HG02571 (cell line): ENCODE results near the gene RASGEF1C.

Source experiments
- ATAC-seq: cut with Tn5 transposase; IDR thresholded peaks from one replicate; pipeline ENCODE4 v1.9.1; 2021; ENCODE audit warnings: mild to moderate bottlenecking, moderate library complexity; ENCODE audit not compliant: unreplicated experiment

The RASGEF1C gene

DNA sequence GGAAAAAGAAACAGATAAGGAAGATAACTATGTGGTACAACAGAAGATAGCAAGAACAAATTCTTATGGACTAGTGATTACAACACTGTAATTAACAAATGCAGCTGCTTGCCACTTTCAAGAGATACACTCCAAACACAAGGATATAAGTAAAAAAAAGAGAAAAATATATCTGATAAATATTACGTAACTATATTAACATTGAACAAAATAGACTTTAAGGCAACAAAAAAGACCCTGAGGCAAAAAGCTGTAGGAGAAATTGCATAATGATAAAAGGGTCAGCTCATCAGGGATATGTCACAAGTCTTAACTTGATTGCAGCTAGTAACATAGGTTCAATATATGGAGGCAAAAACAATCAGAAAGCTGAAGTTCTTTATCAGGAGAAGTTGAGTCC, 86.1 kb downstream of the RASGEF1C start:
- ATAC-seq, result no peak

DNA sequence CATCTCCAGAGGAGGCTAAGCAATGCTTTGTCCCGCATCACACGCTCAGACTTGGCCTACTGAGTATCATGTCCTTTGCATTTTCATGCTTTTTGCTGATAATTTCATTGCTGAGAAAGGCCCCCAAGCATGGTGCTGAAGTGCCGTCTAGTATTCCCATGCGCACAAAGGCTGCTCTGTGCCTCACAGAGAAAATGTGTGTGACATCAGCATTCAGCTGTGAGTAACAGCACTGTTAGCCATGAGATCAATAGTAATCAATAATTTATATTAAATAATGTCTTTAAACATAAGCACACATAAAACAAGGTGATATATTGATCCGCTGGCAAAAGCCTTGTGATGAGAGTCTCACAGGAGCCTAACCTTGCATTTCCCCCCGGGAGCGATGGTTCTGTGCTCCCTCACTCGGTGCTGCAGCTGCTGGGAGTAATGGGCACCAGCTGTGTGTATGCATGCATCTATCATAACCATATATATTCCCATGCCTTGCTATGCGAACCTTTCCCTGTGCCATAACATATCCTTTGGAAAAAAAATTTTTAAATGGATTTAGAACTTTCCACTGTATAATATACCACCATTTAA, 87.1 kb downstream of the RASGEF1C start:
- ATAC-seq, result no peak

DNA sequence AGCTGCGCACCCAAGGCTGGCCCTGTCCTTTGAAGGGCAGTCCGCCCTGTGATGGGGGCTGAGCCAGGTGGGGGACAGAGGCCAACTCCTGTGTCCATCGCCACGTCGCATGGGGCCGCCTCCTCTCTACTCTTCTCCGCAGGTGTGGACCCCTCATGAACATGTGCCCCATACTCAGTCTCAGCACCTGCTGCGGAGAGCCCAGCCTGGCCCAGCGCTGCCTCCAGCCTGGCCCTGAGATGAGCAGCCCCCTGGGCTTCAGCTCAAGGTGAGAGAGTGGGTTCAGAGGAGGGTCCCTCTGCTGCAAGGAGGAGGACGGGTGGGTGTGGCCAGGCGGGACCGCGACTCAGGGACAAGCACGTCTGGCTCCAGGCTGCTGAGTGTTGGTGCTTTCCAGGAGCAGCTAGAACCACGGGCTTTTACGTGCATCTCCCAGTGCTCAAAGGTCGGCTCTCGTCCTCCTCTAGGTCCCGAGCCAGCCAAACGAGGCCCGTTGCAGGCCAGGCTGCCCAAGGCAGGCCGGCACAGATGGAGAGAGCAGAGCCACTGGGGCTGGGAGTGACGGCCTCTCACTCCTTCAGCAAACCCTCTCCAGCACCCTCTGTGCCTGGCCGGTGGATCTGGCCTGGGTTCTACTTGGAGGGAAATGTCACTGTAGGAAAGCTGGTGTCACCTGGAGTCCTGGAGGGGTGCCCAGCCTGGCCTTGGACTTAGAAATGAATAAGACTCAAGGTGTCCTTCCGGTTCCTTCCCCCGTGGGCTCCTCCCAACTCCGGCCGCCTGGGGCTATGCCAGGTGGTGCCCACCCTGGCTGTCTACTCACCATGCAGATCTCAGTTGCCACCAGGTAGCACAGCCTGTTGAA, 88.5 kb downstream of the RASGEF1C start:
- no peak for ATAC-seq

DNA sequence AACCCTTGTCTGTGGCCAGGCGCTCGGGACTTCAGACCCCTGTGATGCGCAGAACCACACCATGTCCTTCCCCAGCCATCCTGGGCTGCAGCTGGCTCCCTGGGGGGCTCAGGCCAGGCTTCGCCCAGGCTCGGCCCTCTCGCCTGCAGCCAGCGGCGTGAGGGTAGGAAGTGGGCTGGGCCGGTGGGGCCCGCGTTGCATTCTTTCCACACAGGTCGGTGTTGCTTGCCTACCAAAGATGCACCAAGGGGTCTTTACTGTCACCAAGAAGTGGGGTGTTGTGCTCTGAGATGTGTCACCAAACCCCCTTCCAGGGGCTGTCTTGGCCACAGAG, 89.1 kb downstream of the RASGEF1C start:
- no peak for ATAC-seq

DNA sequence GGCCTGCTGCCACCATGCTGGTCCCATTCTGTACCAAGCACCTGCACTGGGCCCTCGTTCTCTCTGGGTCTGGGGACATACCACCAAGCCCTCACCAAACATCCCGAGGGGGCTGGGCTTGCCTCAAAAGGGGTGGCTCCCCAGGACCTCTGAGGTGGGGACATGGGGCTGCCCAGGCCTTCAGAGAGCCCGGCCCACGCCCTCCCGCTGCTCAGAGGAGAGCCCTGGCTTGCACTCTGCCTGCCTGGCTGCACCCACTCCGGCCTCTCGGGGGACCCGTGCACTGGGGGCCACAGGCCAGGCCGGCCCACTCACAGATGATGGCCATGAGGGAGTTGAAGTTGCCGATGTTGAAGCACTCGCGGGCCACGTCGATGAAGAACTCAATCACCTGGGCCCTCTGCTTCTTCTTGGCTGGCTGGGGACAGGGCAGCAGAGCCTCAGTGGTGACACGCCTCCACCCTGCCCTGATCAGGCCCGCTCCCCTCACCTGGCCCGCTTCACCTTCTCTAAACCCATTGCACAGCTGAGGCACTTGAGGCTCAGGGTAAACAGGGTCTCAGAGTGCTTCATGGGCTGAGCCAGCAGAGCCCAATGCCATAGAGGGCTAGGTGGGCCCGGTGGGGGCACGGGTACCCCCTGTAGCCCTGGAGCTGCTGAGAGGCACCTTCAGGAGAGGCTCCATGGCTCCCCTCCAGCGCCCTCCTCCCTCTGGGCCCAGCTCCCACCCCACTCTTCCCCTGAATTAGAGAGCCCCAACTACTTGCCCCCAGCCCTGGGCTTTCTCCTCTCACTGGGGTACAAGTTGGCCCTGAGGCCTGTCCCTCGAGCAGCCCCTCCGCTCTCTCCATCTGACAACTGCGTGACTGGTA, 89.7 kb downstream of the RASGEF1C start:
- no peak for ATAC-seq

DNA sequence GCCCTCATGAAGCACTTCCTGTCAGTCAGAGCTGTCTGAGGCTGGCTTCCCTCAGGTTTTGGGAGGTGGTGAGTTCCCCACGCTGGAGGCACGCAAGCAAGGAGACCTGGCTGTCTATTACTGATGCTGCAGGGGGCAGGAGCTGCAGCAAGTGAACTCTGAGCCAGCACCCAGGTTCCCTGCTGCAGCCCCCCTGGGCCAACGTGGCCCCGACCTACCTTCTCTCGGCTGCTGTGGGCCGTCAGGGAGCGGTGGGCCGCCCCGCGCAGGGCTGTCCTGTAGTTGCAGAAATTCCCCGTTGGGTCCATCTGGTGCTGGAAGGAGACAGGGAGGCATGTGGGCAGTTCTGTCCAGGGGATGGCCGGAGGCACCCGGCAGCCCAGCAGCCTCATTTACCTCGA, 90.6 kb downstream of the RASGEF1C start:
- ATAC-seq, result no peak

DNA sequence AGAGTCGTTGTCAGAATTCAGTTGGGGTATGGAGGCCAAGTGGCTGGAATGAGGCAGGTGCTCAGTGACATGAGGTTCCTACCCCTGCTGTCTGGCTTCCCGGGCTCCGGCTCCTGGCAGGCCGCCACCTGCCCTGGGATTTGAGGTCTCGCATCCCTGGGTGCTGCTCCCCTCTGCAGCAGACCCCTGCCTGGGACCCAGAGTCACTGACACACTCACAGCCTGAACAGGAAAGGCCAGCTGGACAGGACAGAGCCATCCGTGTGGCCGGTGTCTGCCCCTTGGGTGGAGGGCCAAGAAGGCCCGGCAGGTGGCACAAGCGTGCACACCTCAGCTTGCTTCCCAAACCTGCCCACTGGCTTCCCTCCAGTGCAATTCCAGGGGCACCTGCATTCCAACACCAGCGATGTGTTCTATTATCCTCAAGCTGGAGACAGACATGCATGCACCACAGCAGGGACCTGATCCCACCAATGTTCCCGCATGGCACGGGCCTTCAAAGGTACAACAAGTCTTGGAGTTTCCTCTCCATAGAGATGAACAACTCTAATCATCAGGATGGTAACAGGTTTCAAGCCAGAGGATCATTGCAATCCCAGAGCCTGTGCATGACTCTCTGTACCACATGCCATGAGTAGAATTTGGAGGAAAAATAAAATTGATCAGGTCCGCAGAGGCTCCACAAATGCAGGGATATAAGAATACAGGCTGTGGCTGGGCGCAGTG, 91.8 kb downstream of the RASGEF1C start:
- ATAC-seq, result no peak

DNA sequence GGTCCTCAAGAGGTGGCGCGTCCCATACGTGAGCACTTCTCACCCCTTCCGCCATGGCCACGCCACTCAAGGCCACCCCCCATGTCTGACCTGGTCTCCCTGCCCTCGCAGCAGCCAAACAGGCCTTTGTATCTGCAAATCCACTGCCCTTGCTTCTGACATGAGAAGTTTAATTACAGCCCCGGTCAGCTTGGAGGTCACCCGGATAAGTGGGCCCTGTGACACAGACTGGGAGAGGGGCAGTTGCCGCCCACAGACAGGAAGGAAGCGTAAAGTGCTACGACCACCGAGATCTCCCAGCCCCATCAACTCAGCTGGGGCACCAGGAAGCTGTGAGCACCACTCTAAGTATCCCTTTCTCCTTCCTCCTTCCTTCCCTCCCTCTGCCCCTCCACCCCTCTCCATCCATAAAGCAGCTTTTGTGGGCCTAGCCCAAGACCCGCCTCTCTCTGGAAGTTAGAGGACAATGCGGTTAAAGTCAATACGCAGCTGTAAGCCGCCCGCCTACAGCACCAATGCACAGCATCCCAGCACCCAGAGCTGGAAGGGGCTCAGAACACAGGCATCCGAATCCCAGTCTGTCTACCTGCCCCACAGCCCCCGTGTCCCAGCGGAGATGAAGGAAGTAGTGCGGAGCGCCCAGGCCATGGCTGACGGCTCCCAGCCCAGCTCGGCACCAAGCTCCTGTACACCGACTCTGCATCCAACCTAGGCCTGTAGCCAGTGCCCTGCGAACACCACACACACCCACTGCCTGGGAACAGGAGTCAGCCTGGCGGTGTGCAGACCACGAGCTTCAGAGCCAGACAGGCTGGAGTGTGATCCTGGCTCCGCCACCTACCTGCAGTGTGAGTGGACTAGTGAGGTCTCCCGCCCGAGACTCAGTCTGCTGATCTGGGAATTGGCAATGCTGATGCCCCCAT, 92.7 kb downstream of the RASGEF1C start:
- ATAC-seq, result no peak

DNA sequence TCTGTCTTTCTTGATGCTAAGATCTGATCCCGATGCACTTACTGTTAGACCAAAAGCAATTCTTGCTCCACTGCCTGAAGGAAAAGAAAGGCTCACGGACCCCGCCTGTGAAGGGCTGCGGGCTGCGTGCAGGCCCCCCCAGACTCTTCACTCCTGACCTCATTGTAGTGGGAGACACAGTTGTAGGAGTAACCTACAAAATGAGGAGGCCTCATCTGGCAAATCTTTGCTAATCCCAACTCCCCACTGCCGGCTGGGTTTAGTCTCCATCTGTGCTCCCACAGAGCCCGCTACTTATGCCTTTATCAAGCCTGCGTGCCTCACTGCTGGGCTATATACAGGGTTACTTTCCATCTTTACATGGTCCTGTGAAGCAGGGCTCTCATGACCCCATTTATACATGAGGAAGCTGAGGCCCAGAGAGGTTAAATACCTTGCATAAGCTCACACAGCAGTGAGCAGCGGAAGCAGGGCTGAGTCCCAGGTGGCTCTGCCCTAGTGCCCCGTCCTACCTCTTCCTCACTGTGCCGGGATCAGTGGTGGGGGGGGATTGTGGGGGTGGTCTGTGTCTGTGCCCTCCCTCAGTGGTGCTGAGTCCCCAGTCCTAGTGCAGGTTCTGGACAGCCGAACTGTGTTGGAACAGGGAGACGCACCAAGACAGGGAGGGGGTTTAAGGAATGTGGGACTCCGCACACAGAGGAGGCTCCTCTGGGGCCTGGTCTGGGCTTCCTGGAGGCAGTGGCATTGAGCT, 93.5 kb downstream of the RASGEF1C start:
- no peak for ATAC-seq

DNA sequence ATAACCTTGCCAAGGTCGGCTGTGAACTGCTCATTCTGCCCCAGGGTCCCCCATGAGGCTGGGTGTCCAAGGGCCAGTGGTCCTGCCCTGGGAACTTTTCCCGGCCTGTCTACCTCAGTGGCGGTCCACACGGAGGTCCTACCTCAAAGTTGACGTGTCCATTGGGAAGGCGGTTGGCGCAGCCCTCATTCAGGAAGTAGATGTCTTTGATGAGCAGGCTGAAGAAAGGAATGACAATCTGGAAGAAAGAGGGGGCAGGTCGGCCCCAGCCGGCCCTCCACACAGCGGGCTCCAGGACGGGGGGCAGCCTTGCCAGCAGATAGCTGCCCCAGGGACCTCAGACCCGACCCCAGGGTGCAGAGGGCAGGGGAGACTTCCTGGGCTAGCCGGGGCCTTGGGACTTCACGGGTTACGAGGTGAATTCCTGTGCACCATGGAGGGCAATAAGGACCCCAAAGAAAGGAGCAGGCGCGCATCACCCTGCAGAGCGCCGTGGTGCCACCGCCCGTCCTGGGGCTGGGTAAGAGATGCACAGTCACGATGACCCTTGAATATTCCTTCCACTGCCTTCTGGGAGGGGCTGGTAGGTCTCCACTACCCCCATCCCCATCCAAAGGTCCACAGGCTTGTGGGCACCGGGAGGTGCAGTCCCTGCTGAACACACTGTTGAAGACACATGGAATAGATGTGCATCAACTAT, 94.6 kb downstream of the RASGEF1C start:
- ATAC-seq, result no peak

DNA sequence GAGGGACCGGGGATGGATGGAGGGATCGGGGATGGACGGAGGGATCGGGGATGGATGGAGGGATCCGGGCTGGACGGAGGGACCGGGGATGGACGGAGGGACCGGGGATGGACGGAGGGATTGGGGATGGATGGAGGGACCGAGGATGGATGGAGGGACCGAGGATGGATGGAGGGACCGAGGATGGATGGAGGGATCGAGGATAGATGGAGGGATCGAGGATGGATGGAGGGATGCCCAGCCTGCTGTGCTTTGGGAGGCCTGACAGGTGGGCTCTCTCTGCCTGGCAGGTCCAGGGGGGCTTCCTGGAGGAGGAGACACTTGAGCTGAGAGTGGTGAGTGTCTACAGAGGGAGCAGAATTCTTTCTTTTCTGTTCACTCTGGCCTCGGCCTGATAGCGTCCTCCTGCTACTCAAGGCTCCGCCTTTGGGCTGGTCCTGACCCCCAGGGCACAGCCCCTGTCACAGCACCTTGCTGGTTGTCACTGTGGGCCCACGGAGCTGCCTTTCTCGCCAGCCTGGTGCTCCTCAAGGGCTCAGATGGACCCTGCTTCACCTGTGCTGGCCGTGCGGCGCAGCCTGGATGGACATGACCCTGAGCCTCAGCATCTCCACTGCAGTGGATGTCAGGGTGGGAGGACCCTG, 95.2 kb downstream of the RASGEF1C start:
- no peak for ATAC-seq

DNA sequence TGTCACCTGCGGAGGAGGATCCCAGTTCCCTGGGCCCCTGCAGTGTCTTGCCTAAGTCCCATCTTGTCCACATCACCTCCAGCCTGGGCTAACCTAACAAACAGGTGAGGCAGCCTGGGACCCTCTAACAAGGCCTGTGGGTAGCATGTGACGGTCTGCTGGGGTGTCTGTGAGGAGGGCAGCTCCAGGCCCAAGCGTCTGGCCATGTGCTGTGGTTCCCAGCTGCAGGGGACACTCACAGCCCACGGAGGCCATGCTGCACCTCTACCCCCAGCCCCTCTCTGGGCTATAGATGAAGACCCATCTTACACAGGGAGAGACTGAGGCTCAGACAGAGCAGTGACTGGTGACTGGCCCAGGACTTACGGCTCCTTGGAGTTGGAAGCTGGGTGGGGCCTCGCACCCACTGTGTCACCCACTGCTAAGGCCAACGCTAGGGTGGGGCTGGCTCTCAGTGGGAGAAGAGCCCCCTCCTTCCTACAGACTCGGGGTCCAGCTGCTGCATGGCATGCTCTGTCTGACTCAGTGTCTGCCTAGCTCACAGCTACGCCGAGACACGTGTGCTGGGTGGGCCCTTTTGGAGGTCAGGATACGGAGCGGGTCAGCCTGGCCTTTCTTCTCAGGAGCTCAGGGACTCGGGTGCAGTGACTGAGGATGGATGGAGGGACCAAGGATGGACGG, 96.7 kb downstream of the RASGEF1C start:
- ATAC-seq, result no peak

DNA sequence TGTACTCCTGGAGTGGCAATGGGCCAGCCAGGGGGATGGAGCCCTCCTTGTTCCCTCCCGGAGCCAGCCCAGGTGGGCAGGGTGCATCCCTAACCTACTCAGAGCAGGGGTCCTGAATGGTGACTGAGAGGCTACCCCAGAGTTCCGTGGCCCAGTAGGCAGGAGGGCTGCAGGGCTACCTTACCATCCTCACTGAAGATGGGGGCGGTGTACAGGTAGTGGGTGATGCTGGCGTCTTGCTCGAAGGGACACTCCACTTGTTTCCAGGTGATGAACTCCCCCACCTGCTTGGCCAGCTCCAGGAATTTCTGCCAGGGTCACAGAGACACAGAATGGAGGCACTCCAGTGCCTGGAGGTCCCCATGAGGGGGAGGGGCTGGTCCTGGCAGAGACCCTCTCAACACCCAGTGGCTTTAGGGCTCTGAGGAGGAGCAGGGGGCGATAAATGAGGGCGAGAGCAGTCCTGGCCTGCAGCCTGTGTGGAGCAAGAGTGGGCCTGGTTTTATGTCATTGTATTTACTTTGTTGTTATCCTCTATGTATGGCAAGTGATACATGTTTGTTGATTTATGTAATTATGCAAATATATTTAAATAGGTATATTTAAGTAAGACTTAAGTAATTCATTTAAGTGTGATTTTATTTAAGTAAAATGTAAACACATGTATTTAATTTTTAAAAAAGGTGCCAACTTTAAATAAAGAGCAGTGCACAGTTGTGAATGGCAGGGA, 97.6 kb downstream of the RASGEF1C start:
- ATAC-seq, result no peak

DNA sequence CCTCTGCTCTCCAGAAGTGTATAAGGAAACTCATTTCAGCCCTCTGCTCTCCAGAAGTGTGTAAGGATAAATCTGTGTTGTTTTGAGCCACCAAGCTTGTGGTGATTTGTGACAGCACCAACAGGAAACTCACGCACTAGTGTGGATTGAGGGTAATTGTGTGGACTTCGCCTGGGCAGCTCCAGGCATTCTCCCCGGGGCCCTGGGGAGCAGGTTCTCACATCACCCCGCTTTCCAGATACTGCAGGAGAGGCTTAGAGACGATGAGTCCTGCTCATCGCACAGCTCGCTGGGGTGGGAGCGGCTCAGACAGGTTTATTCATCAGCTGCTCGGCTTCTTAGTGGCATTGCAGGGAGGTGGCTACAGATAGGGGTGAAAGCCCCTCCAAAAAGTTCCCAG, 99.1 kb downstream of the RASGEF1C start:
- ATAC-seq, result no peak

DNA sequence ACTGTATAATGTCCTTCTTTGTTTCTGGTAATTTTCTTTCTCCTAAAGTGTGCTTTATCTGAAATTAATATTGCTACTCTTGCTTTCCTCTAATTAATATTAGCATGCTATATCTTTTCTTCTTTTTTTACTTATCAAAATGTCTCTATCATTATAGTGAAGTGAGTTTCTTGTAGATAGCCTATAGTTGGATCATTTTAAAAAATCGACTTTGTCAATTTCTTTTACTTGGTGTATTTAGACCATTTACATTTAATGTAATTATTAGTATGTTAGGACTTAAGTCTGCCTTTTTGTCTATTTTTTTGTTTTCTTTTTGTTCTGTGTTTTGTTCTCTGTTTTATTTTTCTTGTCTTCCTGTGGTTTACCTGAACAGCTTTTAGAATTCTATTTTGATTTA, 102.0 kb downstream of the RASGEF1C start:
- ATAC-seq, result no peak

DNA sequence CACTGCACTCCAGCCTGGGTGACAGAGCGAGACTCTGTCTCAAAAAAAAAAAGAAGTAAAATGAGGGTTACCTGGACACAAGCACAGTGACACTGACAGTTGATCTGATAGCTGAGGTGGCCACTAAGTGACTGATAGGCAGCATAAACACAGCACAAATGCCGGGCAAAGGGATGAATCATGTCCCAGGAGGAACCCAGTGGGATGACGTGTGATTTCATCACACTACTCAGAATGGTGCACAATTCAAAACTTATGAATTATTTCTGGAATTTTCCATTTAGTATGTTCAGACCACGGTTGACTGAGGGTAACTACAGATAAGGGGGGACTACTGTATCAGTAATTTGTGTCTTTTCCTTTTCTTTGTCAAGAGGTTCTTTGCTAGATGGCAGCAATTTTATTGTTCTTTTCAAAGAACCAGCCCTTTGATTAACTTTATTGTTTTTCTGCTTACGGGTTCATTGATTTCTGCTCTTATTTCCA, 103.1 kb downstream of the RASGEF1C start:
- ATAC-seq, result no peak

DNA sequence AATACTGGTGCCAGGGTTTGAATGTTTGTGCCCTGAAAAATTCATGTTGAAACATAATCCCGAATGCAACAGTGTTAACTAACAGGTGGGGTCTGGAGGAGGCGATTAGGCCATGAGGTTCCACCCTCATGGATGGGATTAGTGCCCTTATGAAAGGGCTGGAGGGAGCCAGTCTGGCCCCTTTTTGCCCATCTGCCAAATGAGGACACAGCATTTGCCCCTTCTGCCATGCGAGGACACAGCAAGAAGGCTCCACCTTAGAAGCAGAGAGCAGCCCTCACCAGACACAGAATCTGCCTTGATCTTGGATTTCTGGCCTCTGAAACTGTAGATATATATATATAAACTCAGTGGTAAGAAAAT, 104.9 kb downstream of the RASGEF1C start:
- no peak for ATAC-seq
